Measurements from ENCODE around the gene MCIDAS. TPM values are rescaled to one million over a fixed set of nuclear protein-coding genes. Genes with fewer than 3 reads are reported as not detected.

The MCIDAS gene
- total and polyA plus RNA-seq, 2 of the 4 experiments (the other 2 are of a cell fraction) = not detected

DNA sequence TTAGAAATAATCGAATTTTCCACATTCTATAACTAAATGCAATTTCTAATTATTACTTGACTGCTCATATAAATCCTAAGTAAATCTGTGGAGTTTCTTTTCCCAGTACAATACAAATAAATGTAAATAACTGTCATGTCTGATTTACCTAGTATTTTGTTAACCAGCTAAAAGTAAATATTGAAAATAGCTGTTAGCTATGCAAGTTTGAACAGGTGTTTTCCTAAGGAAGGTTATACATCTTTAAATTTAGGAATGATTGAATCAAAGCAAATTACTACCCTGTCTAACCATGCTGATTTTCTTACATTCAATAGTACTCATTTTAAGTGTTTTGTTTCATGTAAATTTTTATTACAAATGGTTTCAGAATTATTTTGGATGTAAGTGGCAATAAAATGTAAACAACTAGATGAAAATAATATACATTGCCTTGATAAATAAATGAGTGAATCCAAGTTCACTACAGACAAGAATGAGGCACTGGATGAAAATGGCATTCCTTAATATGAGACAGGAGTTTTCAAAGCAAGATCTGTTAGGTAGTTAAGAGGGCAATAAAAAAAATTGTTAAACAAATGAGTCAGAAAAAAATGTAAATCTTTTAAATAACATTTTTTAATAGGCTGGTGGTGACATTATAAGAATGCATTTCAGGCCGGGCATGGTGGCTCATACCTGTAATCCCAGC lies 15.8 kb downstream of the MCIDAS start:
- no peaks in the 10 kb centered on the region for H3K9me3 ChIP-seq (ENCODE audit: control insufficient read depth, insufficient read depth, low read length)
- no peaks in the 10 kb centered on the region for H3K79me1 ChIP-seq (ENCODE audit: low read depth in 1 of 2, low read length in 2 of 2)
- H4K5ac ChIP-seq (ENCODE audit: low read depth, low read length) = no peak overlapping the region
- H4K20me1 ChIP-seq (ENCODE audit: insufficient read depth, low read length) = no peaks in the 10 kb centered on the region
- H2AK9ac ChIP-seq (replicated peaks; ENCODE audit: low read depth, low read length, poor library complexity) = no peak overlapping the region
- H2AK5ac ChIP-seq (ENCODE audit: low read depth, low read length) = no peak overlapping the region
- peaks cover 35% of the 10 kb centered on the region for H3K27me3 ChIP-seq (ENCODE audit: control insufficient read depth, insufficient read depth, low read length)
- TF ChIP-seq POLR2A (IDR thresholded peaks at IDR 0.05; ENCODE audit: low read depth, low read length) = no peak
- TF ChIP-seq MAZ (IDR thresholded peaks at IDR 0.05; ENCODE audit: borderline replicate concordance, low read depth, low read length) = no peak
- no peak for TF ChIP-seq ELK1 (IDR thresholded peaks at IDR 0.05; ENCODE audit: borderline replicate concordance, low read depth, low read length)
- TF ChIP-seq NFE2L2 (IDR thresholded peaks at IDR 0.05; ENCODE audit: low read depth, low read length) = no peak
- no peak for TF ChIP-seq RFX5 (IDR thresholded peaks at IDR 0.05; ENCODE audit: low read depth, low read length)
- TF ChIP-seq, protein P1, sequence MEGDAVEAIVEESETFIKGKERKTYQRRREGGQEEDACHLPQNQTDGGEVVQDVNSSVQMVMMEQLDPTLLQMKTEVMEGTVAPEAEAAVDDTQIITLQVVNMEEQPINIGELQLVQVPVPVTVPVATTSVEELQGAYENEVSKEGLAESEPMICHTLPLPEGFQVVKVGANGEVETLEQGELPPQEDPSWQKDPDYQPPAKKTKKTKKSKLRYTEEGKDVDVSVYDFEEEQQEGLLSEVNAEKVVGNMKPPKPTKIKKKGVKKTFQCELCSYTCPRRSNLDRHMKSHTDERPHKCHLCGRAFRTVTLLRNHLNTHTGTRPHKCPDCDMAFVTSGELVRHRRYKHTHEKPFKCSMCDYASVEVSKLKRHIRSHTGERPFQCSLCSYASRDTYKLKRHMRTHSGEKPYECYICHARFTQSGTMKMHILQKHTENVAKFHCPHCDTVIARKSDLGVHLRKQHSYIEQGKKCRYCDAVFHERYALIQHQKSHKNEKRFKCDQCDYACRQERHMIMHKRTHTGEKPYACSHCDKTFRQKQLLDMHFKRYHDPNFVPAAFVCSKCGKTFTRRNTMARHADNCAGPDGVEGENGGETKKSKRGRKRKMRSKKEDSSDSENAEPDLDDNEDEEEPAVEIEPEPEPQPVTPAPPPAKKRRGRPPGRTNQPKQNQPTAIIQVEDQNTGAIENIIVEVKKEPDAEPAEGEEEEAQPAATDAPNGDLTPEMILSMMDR (conservative IDR thresholded peaks at IDR 0.05; ENCODE audit: low read depth, low read length) = no peak
- no peak for TF ChIP-seq CHD1 (IDR thresholded peaks at IDR 0.05; ENCODE audit: low read depth, low read length)
- no peak for TF ChIP-seq SMC3 (IDR thresholded peaks at IDR 0.05; ENCODE audit: low read depth, low read length)
- TF ChIP-seq MXI1 (IDR thresholded peaks at IDR 0.05; ENCODE audit: borderline replicate concordance, low read depth, low read length) = no peak
- TF ChIP-seq RCOR1 (IDR thresholded peaks at IDR 0.05; ENCODE audit: insufficient replicate concordance, low read length) = no peak
- TF ChIP-seq, protein P2, sequence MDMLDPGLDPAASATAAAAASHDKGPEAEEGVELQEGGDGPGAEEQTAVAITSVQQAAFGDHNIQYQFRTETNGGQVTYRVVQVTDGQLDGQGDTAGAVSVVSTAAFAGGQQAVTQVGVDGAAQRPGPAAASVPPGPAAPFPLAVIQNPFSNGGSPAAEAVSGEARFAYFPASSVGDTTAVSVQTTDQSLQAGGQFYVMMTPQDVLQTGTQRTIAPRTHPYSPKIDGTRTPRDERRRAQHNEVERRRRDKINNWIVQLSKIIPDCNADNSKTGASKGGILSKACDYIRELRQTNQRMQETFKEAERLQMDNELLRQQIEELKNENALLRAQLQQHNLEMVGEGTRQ (IDR thresholded peaks at IDR 0.05; ENCODE audit: low read depth, low read length) = no peak
- TF ChIP-seq FOS (IDR thresholded peaks at IDR 0.05; ENCODE audit: low read depth, low read length) = no peak
- no peak for TF ChIP-seq MAFK (IDR thresholded peaks at IDR 0.05; ENCODE audit: low read depth, low read length)
- no peak for TF ChIP-seq CEBPB (IDR thresholded peaks at IDR 0.05; ENCODE audit: low read depth, low read length)
- TF ChIP-seq RAD21 (IDR thresholded peaks at IDR 0.05; ENCODE audit: low read length) = no peak
- TF ChIP-seq BHLHE40 (IDR thresholded peaks at IDR 0.05; ENCODE audit: low read depth, low read length) = no peak
- DNase-seq (no peak), ATAC-seq (ENCODE audit: low read depth) (no peak)
- H2AFZ ChIP-seq (replicated peaks; ENCODE audit: low read length, poor library complexity) = no peak overlapping the region
- H3K4ac ChIP-seq (ENCODE audit: low read depth, low read length) = no peak overlapping the region
- no peaks in the 10 kb centered on the region for H3K4me1 ChIP-seq (ENCODE audit: control insufficient read depth, insufficient read depth, low read length)
- no peak overlapping the region for H2BK5ac ChIP-seq (ENCODE audit: low read depth, low read length, poor library complexity, severe bottlenecking)
- WGBS, 2 experiments (ENCODE audit: extremely low coverage in 2 of 2, insufficient read length in 1 of 2) = no CpG with 5 or more reads among the region's 2 CpGs
- no peak overlapping the region for H3K14ac ChIP-seq (replicated peaks; ENCODE audit: low read depth, low read length)
- no peak overlapping the region for H3K23ac ChIP-seq (ENCODE audit: low read depth, low read length)
- no peak overlapping the region for H4K91ac ChIP-seq (ENCODE audit: insufficient read depth, low read depth, low read length)
- no peak overlapping the region for H3K56ac ChIP-seq (ENCODE audit: extremely low read depth, insufficient read depth, low read length)
- no TSS peak for BruUV-seq (replicated peaks)
- in situ Hi-C loops (cut with MboI; ENCODE audit: low sequenced_read_pairs) (no loop called here), intact Hi-C loops (cut with micrococcal nuclease) (no loop called here), dilution Hi-C loops (cut with HindIII; ENCODE audit: low sequenced_read_pairs, unreplicated experiment) (no loop called here)
- no peak overlapping the region for H3K27ac ChIP-seq (ENCODE audit: insufficient read depth, low read length)
- H3K36me3 ChIP-seq (ENCODE audit: control insufficient read depth, insufficient read depth, low read length) = no peaks in the 10 kb centered on the region
- ChIA-PET CTCF (no interaction called here), POLR2A (ENCODE audit: unreplicated experiment) (no interaction called here)
- no peak overlapping the region for H2BK120ac ChIP-seq (ENCODE audit: low read depth, low read length)
- H3K9ac ChIP-seq (ENCODE audit: low read depth, low read length) = no peak overlapping the region
- H2BK20ac ChIP-seq (ENCODE audit: low read depth, low read length) = no peak overlapping the region
- H3K4me3 ChIP-seq (ENCODE audit: insufficient read depth, low read depth, low read length) = no peak overlapping the region
- H3K9me1 ChIP-seq (ENCODE audit: insufficient read depth, low read length) = no peaks in the 10 kb centered on the region
- H4K8ac ChIP-seq (ENCODE audit: low read depth in 2 of 2, low read length in 2 of 2) = no peak overlapping the region
- no peak overlapping the region for H3K18ac ChIP-seq (ENCODE audit: low read depth, low read length)
- no peak overlapping the region for H3K4me2 ChIP-seq (ENCODE audit: low read depth, low read length)
- no peak overlapping the region for H2BK15ac ChIP-seq (ENCODE audit: low read depth, low read length)

Data from IMR-90 (cell line).